Mammary epithelial cell (primary cell): Measurements from ENCODE around the gene C2orf15.

ENCODE experiments used
- CTCF ChIP-seq, 2 donors: IDR thresholded peaks in 1 of 2; conservative IDR thresholded peaks in 1 of 2; 2 replicates each; pipeline ENCODE4 v1.5.1; 2011 to 2012; ENCODE audit warnings: inconsistent platforms in 2 of 2, low read length in 2 of 2, mild to moderate bottlenecking in 2 of 2, control low read depth in 1 of 2, low read depth in 1 of 2; ENCODE audit not compliant: insufficient read depth in 1 of 2; ENCODE audit errors: extremely low read depth in 1 of 2
- EZH2 ChIP-seq: IDR thresholded peaks from 2 replicates; pipeline ENCODE4 v1.6.1; 2012; ENCODE audit warnings: low read length, inconsistent platforms, borderline replicate concordance

DNA sequence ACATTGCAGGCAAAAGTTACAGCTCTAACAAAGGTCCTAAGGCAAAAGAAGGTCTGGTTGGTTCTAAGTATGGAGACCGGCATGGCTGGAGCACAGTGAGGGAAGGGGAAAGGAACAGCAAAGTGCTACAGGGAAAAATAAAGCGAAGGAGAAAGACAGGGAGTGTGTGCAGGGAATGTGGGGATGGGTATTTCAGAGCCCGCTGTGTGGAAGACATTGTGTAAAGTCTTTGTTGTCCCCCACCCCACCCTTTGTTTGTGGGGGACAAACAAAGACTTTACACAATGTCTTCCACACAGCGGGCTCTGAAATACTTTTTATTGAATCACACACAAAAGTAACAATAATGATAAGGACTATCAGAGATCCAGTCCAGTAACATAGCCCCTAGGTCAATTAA is 28.9 kb upstream of the C2orf15 start:
- TF ChIP-seq CTCF (conservative IDR thresholded peaks at IDR 0.05 in 1 of 2, IDR thresholded peaks at IDR 0.05 in 1 of 2; ENCODE audit: extremely low read depth in 1 of 2, insufficient read depth in 1 of 2, low read depth in 1 of 2, low read length in 2 of 2): no peak
- no peak for TF ChIP-seq EZH2
